GM12874 (cell line): ENCODE data around the gene L3MBTL1.
A peak's percentile ranks its signal among the peaks of the same experiment; 100 is the strongest.

Experiments
- TF ChIP-seq, protein P1 (sequence below): IDR thresholded peaks from 2 replicates; pipeline ENCODE4 v1.5.1; 2011; ENCODE audit warnings: low read depth, mild to moderate bottlenecking, control low read depth, low read length, moderate library complexity; ENCODE audit not compliant: insufficient read depth

Gene L3MBTL1

DNA sequence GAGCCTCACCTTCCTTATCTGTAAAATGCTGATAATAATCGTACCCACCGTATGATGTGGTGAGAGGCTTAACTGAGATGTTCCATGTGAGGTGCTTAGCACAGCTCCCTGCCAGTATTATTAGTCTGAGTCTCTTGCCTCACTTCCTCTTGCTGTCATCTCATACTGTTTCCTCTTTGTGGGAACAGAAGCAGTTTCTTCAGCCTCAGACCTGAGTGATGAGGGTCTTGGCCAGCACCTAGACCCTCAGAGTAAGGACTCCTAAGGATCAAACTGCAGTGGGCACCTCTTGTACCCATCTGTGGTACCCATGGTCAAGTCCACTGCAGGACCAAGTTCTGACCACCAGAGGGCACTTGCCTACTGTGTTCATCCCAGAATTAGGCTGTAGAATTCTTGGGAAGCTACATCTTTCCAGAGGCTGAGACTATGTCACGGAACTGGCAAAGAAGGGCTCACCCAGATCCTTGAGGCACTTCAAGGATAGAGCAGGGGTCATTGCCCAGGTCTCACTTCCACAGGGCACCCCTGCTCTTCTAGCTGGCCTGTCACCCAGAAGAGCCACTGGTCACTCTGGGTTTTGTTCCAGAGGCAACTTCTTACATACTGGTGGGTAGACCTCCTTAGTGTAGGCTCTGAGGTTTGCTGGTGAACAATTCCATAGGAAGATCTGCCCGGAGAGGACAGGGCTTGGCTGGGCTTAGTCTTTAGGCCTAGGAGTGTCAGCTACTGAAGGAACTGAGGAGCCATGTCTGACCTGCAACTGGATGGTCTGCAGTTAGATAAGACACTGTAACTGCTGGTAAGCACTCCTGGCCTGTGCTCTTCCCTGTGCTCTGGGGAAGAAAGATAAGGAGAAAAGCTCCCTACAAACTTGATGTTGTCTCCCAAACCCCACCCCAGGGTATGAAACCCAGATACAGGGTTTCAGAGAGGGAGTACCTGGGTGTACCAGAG, 30.7 kb downstream of the L3MBTL1 start:
- TF ChIP-seq, protein P1, sequence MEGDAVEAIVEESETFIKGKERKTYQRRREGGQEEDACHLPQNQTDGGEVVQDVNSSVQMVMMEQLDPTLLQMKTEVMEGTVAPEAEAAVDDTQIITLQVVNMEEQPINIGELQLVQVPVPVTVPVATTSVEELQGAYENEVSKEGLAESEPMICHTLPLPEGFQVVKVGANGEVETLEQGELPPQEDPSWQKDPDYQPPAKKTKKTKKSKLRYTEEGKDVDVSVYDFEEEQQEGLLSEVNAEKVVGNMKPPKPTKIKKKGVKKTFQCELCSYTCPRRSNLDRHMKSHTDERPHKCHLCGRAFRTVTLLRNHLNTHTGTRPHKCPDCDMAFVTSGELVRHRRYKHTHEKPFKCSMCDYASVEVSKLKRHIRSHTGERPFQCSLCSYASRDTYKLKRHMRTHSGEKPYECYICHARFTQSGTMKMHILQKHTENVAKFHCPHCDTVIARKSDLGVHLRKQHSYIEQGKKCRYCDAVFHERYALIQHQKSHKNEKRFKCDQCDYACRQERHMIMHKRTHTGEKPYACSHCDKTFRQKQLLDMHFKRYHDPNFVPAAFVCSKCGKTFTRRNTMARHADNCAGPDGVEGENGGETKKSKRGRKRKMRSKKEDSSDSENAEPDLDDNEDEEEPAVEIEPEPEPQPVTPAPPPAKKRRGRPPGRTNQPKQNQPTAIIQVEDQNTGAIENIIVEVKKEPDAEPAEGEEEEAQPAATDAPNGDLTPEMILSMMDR, result peak; percentile 90

DNA sequence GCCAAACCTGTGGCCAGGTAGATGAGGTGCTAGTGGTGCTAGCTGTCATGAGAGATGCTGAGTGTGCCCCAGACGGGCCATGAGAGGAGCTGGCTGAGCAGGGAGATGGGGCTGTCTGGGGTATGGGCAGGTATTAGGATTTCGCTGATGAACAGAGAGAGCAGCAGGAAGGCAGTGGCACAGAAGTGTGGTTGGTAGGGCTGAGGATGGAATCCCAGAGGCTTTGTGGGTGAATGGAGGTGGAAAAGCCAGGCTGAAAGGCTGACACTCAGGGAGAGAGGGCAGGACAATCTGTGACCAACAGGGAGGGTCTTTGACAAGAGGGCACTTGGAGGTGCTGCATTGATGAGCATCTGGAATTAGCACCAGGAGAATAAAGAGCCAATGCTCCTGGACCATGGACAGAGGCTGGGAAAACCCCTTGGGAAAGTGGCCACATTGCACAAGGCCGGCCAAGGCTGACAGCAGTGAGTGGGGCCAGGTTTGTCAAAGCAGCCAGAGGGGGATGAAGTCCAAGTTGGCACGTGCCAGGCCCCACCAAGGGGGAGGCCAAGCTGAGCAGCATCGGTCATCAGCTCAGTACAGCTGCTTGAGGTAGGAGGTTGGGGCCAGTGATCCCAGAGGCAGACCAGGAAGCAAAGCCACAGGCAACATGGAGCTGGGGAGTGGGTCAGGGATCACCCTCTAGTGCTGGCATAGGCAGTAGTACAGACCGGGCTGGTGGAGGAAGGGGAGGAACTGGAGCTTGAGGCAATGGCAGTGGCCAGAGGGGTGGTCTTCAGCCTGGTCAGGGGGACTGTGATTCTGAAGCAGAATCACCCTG, 31.6 kb downstream of the L3MBTL1 start:
- TF ChIP-seq, protein P1, result no peak

DNA sequence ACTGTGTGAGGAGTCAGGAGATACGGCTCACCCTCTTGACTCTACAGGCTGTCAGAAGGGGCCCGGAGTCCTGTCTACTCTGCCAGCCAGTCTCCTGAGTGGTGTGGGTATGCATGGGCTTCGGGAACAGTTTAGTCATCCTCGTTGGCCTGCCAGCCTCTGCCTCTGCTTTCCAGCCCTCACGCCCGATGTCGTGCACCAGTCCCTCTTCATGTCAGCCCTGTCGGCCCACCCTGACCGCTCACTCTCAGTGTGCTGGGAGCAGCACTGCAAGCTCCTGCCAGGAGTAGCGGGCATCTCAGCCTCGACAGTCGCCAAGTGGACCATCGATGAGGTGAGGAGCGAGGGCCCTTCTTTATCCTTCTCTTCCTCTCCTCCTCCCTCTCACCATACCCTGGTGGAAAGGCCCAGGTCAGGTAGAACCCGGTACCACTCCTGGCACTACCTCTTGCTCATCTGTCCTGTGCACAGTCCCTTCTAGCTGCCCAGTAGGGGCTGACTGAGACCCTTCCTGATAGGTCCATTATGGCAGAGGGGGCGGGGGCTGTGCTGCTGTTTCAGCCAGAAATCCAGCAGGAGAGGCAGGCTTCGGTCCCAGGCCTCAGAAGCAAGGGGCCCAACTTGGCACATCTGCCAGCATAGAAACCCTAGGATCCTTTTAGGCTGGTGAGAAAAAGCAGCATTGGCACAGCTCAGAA, 32.6 kb downstream of the L3MBTL1 start:
- TF ChIP-seq, protein P1, result no peak

DNA sequence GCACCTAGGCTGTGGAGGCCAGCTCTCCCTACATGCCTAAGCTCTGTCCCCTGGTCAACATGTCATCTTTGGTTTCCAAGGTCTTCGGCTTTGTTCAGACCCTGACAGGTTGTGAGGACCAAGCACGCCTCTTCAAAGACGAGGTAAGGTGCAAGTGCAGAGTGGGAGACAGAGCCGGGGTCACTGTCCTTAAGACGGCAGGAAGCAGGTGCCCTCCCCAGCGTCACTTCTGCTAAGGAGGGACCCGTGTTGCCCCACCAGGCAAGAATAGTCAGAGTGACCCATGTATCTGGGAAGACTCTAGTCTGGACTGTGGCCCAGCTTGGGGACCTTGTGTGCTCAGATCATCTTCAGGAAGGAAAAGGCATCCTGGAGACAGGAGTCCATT, 33.2 kb downstream of the L3MBTL1 start:
- TF ChIP-seq, protein P1, result no peak

DNA sequence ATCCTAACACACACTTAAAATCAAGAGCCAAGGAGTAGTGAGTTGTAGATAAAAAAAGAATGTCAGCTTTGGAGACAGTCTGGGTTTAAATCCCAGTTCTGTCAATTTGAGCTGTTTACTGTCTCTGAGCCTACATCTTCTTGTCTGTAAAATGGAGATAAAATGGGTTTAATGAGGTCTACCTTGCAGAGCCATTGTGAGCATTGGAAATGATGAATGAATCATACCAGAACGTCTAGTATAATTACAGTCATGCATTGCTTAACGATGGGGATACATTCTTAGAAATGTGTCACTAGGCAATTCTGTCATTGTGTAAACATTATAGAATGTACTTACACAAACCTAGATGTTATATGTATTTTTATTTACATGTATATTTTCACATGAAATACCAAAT, 33.7 kb downstream of the L3MBTL1 start:
- TF ChIP-seq, protein P1, result no peak

DNA sequence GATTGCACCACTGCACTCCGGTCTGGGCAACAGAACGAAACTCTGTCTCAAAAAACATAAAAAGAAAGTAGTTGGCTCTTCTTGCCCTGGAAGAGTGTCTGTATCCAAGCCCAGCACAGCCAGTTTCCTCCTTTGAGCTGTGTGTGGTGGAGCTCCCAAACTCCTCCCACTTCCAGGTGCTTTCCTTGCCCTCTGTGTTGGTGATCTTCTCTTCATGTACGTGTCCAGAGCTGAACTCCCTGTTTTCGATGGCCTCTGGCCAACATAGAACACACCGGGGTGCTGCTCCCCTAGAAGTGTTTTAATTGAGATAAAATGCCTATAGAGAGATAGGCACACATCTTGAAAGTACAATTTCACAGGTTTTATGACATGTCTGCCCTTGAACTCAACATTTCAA, 34.7 kb downstream of the L3MBTL1 start:
- TF ChIP-seq, protein P1, result no peak

DNA sequence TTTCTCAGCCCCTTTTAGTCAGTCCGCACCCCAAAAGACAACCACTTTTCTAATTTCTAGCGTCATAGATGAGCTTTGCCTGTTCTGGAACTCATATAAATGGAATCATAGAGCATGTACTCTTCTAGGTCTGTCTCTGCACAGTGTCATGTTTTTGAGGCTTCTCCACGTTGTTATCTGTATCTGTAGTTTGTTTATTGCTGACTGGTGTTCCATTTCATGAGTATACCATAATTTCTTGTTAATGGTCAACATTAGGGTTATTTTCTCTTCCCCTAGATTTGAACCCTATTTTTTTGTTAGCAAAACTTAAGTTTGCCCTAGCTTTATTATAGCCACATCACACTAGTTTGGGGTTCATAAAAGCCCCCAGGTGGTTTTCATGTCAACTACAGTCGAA, 35.2 kb downstream of the L3MBTL1 start:
- TF ChIP-seq, protein P1, result no peak
